Activated CD8-positive, alpha-beta memory T cell treated with anti-CD3 and anti-CD28 coated beads, Interleukin-2, amount 50 U/mL, for 1 hour (primary cell): ENCODE measurements around the gene CDH12.
"Not testable (repeated sequence)": the region's sequence is repeated elsewhere in the genome, so short reads cannot be mapped to it uniquely, and the experiment has no call there.

Experiments
- DNase-seq: peaks from one replicate; pipeline ENCODE4 v3.0.0-alpha.2; 2020; ENCODE audit errors: extremely low read depth

The CDH12 gene

GRCh38 chr5:22649074-22649473 lies 204.1 kb downstream of the CDH12 start:
- no peak for DNase-seq

DNA sequence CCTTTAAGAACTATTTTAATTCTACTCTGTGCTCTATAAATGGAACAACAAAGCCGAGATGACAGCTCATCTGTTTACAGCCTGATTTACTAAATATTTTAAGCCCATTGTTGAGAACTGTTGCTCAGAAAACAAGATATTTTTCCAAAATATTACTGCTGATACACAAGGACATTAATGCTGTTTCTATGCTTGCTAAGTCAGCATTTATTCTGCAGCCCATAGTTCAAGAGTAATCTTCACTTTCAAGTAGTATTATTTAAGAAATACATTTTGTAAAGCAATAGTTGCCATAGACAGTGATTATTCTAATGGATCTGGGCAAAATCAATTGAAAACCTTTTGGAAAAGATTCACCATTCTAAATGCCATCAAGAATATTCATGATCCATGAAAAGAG lies 208.3 kb downstream of the CDH12 start:
- no peak for DNase-seq

GRCh38 chr5:22643356-22643755 lies 209.8 kb downstream of the CDH12 start:
- DNase-seq, result no peak

- no peak for DNase-seq
Observed at GRCh38 chr5:22631683-22632082, 221.5 kb downstream of the CDH12 start.

DNA sequence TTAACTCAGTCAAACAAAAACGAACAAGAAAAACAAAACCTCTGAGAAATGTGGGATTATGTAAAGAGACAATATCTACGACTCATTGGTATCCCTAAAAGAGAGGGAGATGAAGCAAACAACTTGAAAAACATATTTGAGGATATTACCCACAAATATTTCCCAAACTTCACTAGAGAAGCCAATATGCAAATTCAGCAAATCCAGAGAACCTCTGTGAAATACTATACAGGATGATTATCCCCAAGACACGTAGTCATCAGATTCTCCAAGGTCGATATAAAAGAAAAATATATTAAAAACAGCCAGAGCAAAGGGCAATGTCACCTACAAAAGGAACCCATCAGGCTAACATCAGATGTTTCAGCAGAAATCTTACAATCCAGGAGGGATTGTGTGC lies 226.1 kb downstream of the CDH12 start:
- no peak for DNase-seq

- DNase-seq, result no peak
Observed at GRCh38 chr5:22625451-22625850, 227.7 kb downstream of the CDH12 start.

GRCh38 chr5:22621084-22621483 lies 232.1 kb downstream of the CDH12 start:
- DNase-seq, result no peak

DNA sequence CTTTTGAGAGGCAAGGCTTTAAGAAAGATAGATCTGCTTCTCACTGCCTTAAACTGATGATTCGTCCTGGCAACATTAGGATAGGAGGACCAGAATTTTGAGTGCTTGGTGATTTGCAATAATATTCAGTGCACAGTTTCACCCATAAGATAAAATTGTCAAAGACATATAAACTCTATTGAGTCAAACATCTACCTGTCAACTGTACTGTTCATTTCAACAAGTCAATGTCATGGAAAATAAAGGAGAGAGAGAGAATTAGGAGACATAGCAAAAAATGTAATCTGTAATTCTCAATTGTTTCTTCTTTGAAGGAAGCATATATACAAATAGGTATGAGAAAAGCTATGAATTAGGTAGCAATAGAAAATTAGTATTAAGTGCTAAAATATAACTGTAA lies 237.2 kb downstream of the CDH12 start:
- DNase-seq, result no peak

- DNase-seq, result no peak
Observed at GRCh38 chr5:22614486-22615094, 238.6 kb downstream of the CDH12 start.

- DNase-seq, result no peak
Observed at GRCh38 chr5:22612928-22613327, 240.2 kb downstream of the CDH12 start.

DNA sequence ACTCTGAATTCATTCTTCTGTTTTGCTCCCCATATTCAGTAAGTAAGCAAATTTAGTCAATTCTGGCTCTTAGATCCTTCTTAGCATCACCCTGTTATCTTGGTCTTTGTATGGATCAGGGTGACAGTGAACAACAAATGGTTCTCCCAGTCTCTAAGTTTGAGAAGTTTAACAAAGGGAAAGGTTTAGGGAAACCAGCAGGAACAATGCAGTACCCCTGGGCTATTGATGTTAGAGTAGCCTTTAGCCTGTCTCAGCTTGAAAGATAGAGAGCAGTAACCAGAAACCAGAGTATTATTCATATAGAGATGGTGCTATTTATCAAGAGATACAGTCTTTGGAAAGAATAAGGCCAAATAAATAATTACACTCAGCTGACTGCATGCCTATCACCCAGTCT lies 241.8 kb downstream of the CDH12 start:
- DNase-seq, result no peak

DNA sequence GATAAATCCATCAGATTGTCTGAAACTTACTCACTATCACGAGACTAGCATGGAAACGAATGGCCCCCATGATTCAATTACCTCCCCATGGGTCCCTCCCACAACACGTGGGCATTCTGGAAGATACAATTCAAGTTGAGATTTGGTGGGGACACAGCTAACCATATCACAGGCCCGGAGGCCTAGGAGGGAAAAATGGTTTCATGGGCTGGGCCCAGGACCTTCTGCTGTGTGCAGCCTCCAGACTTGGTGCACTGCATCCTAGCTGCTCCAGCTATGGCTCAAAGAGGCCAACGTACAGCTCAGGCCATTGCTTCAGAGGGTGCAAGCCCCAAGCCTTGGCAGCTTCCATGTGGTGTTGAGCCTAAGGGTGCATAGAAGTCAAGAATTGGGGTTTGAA lies 245.6 kb downstream of the CDH12 start:
- DNase-seq, result not testable (repeated sequence)

GRCh38 chr5:22605473-22605872 lies 247.7 kb downstream of the CDH12 start:
- no peak for DNase-seq

DNA sequence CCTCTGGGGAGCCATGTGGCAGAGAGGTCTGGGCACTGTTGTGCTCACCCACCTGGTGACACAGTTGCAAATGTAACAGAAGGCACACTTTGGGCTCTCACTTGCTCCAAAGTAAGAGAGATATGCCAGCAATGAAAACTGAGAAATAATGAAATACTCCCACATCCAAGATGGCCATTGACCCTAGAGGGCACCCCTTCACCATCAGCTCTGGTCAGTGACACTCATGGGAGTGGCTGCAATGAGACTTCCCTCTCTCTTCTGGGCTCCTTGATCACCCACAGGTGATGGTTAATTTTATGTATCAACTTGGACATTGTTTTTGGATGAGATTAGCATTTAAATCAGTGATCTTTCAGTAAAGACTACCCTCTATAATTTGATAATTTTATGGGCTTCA lies 248.4 kb downstream of the CDH12 start:
- DNase-seq, result no peak

DNA sequence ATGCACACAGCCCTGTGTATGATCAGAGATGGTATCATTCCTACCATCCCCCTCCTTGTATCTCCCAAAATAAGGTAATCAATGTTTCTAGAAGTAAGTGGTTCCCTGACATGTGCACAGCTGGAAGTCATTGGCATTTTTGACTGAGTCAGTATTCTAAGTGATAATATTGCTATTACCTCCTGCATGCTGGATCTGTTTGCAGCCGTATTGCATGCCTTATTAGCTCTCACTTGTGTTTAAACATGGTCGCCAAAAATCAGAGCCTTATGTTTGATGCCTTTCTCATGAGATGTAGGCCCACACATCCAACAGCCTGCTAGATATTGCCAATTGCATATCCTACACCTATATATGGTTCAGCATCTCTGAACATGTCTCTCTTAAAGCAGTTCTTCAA lies 254.3 kb downstream of the CDH12 start:
- DNase-seq, result no peak

DNA sequence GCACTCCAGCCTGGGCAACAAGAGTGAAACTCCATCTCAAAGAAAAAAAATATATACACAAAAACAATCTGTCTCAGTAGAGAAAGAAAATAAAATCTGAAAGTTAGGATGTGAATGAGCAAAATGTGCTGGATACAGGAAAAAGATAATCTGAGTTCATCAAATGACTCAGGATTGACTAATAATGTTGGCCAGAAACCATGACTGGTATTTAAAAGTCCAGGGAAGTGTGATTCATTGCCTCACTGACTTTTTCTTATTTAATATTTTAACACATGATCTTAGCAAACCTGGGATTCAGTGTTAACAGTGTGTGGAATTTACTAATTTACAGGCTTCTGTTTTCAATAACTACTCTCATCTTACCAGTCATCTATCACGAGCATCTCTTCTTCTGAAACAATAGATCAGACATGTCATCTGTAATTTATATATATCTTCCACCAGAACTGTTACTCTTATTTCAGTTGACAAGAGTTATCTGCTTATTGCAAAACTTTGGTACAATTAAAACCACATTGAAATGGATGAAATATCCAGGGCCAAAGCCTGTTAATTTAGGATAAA lies 256.7 kb downstream of the CDH12 start:
- no peak for DNase-seq

GRCh38 chr5:22594491-22594890 lies 258.7 kb downstream of the CDH12 start:
- no peak for DNase-seq

DNA sequence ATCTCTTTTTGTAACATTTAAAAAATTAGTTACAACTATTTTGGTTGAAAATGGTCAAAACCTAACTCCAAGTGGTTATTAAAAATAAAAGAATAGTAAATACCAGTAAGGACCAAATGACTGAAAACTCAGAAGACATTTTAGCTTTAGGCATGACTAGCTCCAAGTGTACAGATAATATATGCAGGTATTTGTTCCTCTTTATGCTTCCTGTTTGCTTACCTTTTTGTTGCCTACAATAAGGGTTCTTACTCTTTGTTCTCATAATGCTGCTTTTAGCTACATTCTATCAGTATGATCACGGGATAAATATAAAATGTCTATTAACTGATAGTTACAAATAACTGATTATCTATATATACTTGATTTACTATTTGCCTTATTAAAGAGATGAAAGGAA lies 259.6 kb downstream of the CDH12 start:
- DNase-seq, result no peak

GRCh38 chr5:22591461-22591860 lies 261.7 kb downstream of the CDH12 start:
- DNase-seq, result no peak

DNA sequence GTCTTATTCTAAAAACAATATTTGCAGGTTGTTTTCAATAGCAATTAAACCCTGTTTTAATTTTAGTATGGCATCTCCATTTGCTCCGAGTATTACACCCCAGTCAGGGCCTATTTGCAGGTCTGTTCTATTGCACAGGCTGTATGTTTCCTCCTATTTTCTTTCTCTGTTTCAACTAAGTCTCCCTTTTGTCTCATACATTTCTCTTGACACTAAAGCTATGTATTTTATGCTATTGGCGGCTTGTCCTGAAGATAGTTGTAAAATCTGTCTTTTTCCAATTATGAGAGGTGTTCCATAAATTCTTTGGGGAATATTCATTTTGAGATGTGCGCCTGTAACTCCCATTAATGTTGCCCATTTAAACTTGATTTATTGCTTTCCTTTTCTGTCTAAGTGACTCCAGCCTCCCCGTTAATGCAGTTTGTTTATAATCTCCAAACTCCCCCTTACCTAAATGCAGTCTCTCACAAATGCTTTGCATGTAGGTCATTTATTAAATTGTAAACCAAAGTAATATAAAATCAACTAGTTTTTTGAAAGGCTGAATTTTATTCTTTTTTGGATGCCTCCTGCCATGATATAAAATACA lies 262.4 kb downstream of the CDH12 start:
- DNase-seq, result no peak

DNA sequence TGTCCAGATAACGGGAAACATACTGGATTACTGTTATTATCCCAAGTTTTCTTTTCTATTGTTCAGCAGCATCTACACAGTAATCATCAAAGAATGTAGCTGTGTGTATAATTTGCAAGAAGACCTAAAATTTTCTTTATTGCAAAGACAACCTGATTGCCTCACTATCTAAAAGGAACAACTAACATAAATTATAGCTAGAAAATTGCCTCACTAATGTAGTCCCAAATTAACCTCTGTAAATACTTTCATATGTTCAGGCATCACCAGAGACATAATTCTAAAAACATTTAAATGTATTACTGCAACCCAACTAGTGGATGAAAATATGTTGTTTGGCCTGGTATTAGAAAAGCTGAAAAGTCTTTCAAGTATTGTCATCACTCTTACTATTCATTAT lies 275.4 kb downstream of the CDH12 start:
- no peak for DNase-seq

DNA sequence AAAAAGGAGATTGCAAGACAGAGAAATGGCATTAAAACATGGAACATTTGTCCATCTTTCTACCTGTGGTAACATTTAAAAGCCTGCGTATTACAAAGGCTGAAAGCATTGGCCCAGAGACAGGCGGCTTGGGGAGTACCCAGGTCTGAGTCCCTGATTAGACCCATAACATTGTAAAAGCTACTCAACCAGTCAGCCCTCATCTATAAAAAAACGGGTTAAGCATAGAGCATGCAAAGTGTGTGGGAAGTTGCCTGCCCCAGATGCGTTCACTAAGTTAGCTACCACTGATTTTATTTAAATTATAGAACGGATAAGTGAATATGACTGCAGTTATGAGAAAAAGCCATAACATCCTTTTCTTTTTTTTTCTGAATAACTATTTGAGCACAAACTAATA lies 276.1 kb downstream of the CDH12 start:
- DNase-seq, result no peak

DNA sequence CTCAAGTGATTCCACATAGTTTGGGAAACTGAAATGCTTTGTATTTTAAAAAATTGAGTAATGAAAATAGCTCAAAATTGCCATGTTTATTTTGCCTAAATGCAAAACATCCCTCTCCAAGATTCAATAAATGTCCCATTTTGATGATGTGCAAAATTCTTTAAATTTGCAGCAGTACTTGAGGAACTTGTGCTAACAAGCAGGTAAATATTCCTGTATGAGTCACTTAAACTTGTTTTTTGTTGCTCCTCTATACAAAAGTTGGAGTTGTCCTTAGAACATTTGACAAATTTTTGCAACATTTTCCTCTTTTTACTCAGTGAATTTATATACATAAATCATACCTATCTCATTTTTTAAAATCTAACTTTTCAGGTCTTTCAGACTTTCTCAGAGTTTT lies 280.2 kb downstream of the CDH12 start:
- no peak for DNase-seq

GRCh38 chr5:22567983-22568382 lies 285.2 kb downstream of the CDH12 start:
- no peak for DNase-seq
